HG02610 (cell line): ENCODE data around the gene LRWD1.
"Not testable (repeated sequence)": the region's sequence is repeated elsewhere in the genome, so short reads cannot be mapped to it uniquely, and the experiment has no call there.

Experiments
- ATAC-seq: cut with Tn5 transposase; IDR thresholded peaks from one replicate; pipeline ENCODE4 v1.9.1; 2021; ENCODE audit warnings: mild to moderate bottlenecking, moderate library complexity; ENCODE audit not compliant: unreplicated experiment

The LRWD1 gene

DNA sequence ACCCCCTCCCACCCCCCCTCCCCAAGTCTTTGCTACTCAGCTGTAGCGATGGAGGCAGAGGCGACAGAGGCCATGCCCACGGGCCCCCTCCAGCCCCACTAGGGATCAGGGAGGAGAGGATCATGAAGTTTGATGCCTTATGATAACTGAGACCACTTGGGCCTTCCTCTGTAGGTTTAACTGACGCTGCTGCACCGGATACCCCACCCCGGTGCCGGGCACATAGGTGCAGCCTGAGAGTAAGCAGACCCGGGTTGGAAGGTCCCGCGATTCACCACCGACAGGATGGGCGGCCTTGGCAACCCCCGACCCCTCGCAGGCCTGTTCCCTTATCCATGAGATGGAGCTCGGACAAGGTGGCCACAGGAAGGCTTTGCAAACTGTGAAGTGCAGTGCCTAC is 29.2 kb downstream of the LRWD1 start:
- ATAC-seq, result not testable (repeated sequence)

DNA sequence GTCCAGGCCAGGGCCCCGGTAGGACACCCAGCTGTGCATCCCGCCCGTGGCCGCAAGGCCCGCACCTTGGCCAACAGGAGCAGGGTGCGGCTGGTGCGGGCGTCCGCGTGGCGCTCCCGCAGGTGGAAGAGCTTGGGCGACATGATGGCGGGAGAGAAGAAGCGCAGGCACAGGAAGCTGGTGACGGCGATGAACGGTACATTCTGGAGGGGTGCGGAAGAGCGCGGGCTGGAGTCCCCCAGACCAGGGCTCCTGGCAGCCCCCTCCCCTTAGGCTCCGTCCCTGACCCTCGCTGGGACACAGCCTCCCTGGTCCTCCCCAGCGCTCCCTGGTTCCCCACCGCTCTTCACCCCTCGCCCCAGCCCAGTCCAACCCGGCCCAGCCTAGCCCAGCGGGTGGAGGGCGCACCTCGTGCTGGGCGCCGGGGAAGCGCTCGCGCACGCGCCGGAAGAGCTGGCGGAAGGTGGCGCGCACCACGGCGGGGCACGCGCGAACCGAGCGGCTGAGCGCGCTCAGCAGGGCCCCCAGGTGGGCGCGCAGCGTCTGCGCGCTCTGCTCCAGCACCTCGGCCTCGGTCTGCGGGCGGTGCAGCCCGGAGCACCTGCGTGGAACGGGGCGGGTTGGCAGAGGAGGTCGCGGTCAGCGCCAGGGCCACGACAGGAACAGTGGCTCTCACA is 29.8 kb downstream of the LRWD1 start:
- ATAC-seq, result peak; percentile 72

DNA sequence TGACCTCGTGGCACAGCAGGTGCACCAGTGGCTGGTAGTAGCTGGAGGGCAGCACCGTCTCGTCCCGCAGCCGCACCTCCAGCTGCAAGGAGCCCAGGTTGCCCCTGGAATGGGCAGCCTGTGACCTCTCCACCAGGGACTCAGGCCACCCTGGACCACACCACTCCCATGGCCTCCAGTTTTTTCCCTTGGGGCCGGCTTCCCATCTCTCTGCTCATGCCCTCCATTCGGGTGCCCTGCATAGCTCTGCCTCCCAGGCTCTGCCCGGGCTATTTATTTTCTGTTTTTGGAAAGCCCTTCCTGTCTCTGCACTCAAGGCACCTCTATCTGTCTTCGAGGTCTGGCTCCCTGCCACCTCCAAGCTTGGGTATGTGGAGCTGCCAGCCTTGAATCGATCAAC is 32.1 kb downstream of the LRWD1 start:
- not testable (repeated sequence) for ATAC-seq

DNA sequence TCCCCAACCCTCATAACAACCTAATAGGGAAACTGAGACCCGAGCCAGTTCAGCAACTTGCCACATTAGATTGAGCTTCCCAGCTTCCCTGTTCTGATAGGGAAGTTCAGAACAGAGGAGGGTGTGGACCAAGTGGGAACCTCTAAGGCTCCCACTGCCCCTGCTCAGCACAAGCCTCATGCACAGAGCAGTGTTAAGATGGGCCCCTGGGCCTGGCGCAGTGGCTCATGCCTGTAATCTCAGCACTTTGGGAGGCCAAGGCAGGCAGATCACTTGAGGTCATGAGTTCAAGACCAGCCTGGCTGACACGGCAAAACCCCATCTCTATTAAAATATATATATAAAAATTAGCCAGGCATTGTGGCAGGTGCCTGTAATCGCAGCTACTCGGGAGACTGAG is 32.5 kb downstream of the LRWD1 start:
- not testable (repeated sequence) for ATAC-seq

DNA sequence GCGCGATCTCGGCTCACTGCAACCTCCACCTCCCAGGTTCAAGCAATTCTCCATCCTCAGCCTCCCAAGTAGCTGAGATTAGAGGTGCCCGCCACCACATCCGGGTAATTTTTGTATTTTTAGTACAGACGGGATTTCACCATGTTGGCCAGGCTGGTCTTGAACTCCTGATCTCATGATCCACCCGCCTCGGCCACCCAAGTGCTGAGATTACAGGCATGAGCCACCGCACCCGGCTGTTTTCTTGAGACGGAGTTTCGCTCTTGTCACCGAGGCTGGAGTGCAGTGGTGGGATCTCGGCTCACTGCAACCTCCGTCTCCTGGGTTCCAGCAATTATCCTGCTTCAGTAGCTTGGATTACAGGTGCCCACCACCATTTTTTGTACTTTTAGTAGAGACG is 33.5 kb downstream of the LRWD1 start:
- not testable (repeated sequence) for ATAC-seq

DNA sequence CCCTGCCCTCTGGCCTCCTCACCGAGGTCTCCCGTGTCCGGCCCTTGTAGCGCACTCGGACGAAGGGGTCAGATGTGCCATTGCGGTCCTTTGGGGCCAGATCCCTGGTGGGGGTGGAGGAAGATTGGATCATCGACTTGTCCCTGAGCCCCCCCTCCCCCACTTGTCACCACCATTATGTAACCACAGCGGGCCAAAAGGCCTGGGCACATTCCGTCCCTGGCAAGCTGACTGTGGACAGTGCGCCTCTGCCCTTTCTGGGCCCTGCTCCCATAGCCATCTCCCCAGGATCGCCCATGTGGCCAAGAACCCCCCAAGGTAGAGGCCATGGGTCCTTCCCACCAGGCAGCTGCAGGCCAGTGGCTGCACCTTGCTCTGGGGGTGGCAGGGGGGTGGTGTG is 38.4 kb downstream of the LRWD1 start:
- not testable (repeated sequence) for ATAC-seq

DNA sequence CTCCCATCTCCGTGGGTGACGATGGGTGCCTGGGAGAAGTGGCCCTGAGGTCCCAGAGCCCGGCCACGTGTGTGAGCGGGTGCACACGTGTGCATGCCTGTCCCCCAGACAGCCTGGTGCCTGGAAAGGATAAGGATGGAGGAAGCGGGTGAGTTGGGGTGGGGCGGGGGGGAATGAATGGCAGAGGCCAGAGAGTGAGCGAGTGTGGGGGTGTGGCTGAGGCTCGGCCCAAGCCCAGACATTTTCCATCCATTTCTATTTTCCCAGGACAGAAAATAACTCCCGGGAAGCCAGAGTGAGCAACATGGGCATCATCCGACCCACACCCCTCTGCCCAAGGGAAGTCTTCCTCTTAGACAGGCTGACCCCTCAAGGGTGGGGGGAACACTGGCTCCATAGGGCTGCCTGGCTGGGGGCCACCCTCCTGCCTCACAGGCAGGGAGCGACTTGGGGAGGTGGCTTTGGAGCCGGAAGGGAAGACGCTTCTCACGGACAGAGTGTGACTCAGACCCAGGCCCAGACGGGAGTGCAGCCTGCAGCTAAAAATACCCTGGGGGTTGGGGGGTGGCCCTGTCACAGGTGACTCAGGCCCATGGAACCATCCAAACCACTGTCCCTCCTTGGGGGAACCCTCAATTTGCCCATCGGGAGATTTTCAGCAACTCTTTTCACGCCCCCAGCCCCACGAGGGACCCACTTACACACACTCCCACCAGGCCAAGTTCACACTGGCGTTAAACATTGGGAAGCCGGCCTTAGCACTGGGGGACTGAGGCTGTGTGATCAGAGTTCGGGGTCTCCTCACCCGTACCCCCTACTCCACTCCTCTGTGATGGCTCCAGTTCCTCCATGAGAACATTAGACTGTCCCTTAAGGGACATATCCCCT is 40.8 kb downstream of the LRWD1 start:
- ATAC-seq, result not testable (repeated sequence)

DNA sequence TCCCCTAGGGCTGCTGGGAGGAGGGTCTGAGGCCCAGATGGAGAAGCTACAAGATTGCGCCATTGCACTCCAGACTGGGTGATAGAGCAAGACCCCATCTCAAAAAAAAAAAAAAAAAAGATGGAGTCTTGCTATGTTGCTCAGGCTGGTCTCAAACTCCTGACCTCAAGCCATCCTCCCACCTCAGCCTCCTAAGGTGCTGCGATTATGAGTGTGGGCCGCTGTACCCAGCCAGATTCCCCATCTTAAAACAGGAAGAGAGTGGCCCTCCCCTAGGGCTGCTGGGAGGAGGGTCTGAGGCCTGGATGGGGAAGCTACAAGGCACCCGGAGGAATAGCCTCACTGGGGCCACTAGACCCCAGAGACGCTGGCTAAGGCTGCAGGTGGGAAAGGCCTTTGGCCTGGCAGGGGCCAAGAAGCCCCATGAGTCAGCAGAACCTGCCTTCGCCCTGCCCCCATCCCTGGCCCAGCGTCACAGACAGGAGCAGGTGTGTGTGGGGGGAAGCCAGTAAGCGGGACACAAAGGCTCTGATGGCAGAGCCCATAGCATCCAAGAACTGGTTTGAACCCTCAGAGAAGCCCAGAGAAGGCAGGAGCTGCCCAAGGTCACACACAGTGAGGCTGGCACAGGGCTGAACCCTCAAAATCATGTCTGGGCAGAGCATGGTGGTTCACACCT is 42.8 kb downstream of the LRWD1 start:
- ATAC-seq, result not testable (repeated sequence)

DNA sequence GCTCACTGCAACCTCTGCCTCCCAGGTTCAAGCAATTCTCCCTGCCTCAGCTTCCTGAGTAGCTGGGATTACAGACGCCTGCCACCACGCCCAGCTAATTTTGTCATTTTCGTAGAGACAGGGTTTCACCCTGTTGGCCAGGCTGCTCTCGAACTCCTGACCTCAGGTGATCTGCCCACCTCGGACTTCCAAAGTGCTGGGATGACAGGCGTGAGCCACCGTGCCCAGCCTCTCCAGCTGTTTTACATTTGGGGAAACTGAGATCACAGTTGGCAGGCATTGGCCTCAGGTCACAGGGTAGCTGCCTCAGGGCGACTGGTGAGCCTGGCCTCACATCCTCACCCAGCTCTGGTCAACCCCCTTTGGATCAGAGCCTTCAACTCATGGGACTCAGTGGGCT is 45.8 kb downstream of the LRWD1 start:
- ATAC-seq, result not testable (repeated sequence)

DNA sequence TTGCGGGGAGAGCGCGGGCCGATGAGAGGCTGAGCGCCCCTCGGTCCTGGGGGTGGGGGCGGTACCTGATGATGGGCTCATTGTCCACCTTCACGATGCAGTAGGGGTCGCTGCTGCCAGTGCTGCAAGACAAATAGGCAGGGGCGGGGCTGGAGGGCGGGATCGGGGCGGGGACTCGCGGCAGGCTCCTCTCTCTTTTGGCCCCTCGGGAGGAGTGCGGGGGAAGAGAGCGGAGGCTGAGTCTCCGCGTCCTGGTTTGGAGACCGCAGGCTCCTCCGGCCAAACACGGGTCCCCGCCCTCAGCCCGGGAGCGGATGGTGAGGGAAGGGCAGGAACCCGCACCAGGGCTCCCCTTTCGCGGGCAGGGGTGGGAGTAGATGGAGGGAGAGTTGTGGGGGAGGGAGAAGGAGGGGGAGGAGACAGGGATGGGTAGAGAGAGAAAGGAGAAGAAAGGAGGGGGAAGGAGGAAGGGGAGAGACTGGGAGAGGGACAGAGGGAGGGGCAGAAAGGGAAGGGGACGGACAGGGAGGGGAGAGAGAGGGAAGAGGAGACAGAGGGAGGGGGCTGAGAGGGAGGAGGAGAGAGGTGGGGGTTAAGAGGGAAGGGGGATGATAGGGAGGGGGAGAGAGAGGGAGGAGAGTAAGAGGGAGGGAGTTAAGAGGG is 47.2 kb downstream of the LRWD1 start:
- peak; percentile 36 for ATAC-seq

DNA sequence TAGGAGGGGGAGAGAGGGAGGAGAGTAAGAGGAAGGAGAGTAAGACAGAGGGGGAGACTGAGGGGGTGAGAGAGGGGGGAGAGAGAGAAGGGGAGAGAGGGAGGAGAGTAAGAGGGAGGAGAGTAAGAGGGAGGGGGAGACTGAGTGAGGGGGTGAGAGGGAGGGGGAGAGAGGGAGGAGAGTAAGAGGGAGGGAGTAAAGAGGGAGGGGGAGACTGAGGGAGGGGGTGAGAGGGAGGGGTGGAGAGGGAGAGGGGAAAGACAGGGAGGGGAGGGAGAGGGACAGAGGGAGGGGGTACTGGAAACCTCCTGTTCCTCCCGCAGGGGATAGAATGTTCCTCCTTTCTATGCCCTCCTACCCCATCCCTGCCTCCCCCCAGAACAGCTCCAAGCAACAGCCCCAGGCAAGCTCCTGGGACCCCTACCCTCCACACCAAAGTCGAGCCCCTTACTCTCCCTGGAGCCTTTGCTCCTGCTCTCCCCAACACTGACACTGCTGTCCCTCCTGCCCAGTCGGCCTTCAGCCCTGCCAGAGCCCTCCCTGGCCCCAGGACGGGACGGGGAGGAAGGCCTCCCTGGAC is 47.9 kb downstream of the LRWD1 start:
- not testable (repeated sequence) for ATAC-seq

DNA sequence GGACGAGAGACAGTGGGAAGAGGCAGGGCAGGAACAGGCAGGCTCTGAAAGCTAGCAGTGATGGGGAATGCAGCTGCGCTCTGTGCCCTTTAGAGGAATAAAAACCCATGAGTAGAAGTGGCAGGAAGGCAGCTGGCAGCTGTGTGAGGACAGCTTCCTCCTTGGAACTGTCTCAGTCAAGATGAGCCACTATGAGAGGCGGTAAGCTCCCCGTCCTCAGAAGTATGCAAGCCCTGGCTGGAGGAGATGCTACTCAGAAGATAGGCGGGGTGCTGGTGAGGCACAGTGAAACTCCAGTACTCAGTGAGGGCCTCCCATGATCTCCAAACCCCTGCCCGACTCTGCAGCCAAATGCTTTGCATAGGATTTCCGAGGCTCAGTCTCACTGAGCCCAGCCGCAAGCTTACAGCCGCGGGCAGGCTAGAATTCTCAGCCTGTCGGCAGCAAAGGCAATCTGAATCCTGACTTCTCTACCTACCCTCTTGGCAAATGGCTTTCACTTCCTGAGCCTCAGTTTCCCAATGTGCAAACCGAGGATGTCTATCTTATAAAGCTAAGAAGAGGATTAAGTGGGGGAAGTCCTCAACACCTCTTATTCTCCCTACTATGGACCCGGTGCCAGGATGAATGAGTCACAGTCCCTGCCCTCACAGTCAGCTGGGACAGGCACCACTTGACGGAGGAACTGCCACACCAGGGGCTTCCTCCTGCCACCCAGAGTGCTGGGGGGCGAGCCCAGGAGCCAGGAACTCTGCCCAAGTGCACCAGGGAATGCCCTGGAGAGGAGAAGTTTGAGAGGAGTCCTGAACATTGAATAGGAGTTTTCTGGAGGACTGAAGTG is 50.3 kb downstream of the LRWD1 start:
- ATAC-seq, result peak; percentile 74

DNA sequence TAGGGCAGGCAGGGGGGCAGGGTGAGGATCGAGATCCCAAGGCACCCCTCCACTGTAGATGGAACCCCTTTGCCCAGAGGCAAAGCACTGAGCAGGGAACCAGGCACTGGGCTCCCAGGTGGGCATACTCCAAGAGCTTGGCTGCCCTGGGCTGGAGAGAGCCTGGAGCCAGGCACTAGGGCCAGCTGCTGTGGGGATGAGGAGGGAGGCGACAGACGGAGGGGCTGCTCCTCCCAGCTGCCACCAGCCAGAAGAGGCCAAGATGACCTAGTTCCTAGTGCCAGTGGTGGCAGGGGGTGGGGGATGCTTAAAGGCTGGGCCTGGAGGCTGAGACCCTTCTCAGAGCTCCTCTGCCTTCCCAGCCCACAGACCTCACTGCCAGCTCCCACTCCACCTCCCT is 51.1 kb downstream of the LRWD1 start:
- not testable (repeated sequence) for ATAC-seq

DNA sequence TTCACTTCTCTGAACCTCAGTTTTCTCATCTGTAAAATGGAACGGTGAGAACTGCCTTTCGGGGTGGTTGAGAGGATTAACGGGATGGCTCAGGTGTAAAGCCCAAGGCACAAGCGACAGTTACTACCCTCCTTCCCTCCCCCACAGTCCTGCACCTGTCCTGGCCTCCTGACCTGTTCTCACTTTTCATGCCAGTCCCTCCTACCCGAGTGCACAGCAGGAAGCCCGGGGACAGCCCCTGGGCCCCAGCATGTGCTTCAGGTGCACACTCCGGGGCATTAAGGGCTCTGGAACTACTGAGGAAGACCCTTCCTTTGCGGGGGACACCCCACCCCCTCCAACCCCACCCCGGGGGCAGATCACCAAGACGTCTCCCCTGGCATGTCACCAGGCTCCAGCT is 52.2 kb downstream of the LRWD1 start:
- ATAC-seq, result not testable (repeated sequence)

DNA sequence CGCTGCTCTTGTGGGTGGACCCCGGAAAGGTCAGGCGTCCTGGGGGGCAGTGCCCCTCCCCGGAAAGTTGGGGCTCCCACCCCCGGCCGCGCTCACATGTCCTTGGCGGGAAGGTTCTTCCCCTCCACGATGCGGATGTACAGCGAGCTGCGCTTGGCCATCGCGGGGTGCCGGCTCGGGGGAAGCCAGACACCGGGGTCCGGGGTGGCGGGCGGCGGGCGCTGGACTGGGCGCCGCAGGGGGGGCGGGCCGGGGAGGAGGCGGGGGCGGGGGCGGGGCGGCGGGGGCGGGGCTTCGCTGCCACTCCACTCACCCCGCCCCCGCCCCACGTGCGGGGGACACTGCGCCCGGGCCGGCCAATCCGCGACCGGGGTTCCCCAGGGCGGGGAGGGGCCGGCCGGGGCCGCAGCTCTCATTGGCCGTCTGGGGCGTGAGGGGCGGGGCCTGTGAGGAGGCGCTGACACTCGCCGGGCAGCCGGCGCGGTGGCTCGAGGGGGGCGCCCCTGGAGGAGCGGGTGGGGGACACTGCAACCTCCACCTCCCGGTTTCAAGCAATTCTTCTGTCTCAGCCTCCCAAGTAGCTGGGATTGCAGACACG is 52.9 kb downstream of the LRWD1 start, which contains the start of gene RASA4B:
Gene RASA4B (minus strand): TSS at position 228 of the 598 bp plus-strand sequence. CDS start 67 bp downstream, at position 161.
- peak; percentile 71 for ATAC-seq

DNA sequence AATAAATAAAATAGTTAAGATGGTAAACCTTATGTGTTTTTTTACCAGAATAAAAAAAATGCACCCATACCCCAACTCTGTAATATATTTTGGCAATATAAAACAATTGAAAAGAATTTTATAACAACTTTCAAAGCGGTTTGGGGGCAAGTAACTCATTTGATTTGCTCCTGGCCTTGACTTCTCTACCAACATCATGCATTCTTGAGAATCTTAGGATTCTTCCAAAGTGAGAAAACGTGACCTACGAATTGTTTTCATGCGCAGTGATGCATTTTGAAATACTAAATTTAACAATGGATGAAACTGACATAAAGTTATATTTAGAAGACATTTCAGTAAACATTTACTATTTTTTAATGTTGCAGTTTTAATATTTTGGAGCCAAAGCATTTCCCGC is 56.0 kb downstream of the LRWD1 start:
- ATAC-seq, result not testable (repeated sequence)
